ENCODE results near the gene SEC14L6. TPM values are rescaled to one million over a fixed set of nuclear protein-coding genes. Genes with fewer than 3 reads are reported as not detected.

Gene SEC14L6
- total RNA-seq, 1 experiment from 2014 or later, result not detected

GRCh38 chr22:30521368-30522156 lies 25.0 kb downstream of the SEC14L6 start:
- Histone ChIP-seq H3K27me3 (no peaks in the 10 kb centered on the region), H3K4me3 (no peak overlapping the region), H3K9me3 (no peaks in the 10 kb centered on the region), H3K36me3 (no peaks in the 10 kb centered on the region)
- DNase-seq, result no peak

DNA sequence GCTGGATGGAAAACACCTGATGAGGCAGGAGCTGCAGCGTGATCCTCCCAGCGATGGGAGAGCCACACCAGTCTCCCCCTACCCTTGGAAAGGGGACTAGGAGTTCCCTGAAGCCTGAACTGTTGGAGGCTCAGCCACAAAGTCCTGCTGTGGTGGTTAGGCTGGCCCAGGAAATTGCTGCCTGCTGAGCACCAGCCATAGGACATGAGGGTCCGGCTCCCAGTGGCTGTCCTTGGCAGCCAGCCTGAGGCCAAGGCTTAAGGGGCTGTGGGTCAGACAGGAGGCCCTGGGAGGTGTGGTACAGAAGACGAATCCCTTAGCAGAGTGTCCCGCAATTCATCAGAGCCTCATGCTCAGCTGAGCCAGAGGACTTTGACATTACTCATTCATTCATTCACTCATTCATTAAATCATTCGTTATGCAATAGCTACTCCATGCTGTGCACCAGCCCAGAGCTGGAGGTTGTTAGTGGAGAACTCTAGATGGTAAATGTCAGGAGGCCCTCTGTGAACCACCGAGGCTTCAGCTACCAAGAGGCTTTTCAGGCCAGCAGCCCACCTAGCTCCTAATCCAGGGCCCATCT lies 26.6 kb downstream of the SEC14L6 start:
- Histone ChIP-seq H3K4me3 (no peak overlapping the region), H3K9me3 (no peaks in the 10 kb centered on the region), H3K27me3 (no peaks in the 10 kb centered on the region), H3K36me3 (no peaks in the 10 kb centered on the region)
- no peak for DNase-seq

DNA sequence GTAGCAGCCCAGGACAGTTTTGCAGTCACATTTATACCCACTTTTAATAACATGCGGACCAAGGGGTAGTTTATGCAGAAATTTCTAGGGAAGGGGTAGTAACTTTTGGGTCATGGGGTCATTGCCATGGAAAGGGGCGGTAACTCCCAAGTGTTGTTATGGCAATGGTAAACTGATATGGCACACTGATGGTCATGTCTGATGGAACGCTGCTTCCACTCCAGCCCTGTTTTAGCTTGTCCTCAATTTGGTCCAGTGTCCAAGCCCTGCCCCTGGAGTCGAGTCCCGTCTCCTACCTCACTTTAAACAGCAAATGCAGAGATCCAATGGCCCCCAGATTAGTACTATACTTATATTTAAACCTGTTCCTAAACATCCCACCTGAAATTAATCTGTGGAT lies 29.8 kb downstream of the SEC14L6 start:
- Histone ChIP-seq H3K4me3 (no peak overlapping the region), H3K9me3 (peaks cover 1% of the 10 kb centered on the region; the same call in 1 of the 2 replicates), H3K36me3 (no peaks in the 10 kb centered on the region), H3K27me3 (no peaks in the 10 kb centered on the region)
- DNase-seq, result no peak

- no peak for DNase-seq
Measured at GRCh38 chr22:30516273-30516672, 30.3 kb downstream of the SEC14L6 start.

DNA sequence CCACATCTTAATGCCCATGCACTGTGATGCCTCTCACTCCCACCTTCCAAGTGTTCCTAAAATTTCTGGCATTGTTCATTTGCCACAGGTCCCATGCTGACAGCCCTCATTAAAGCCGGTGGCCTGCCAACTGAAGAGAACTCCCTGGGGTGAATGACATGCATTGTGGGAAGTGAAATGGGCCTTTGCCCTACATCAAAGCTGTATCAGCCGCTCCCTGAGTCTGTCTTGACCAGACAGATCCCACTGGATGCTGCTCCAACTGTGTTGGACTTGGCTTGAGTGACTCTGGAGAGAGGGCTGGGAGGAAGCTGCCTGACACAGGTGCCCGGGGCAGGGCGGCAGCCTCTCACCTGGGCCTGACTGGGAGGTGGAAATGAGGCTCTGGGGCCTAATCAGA lies 32.3 kb downstream of the SEC14L6 start:
- no peak for DNase-seq
- Histone ChIP-seq H3K4me3 (no peak overlapping the region), H3K36me3 (no peaks in the 10 kb centered on the region), H3K9me3 (peaks cover 2% of the 10 kb centered on the region; the same call in 1 of the 2 replicates), H3K27me3 (no peaks in the 10 kb centered on the region)

More at GRCh38 chr22:30516273-30516672, 30.3 kb downstream of the SEC14L6 start:
- Histone ChIP-seq H3K4me3 (no peak overlapping the region), H3K36me3 (no peaks in the 10 kb centered on the region), H3K27me3 (no peaks in the 10 kb centered on the region), H3K9me3 (peaks cover 2% of the 10 kb centered on the region; the same call in 1 of the 2 replicates)

DNA sequence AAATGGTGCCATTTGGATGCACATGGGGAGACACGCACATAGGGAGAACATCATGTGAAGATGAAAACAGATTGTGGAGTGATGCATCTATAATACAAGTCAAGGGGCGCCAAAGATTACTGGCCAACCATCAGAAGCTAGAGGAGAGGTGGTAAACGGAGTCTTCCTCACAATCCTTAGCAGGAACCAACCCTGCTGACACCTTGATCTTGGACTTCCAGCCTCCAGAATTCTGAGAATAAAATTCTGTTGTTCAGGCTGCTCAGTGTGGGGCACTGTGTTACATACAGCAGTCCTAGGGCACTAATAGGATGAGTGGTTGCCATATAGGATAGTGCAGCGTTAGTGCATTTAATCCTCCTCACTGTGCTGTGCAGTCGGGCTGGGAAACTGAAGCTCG lies 33.1 kb downstream of the SEC14L6 start:
- H3K27me3 ChIP-seq, result no peaks in the 10 kb centered on the region
- no peak overlapping the region for H3K4me3 ChIP-seq
- peaks cover 2% of the 10 kb centered on the region; the same call in 1 of the 2 replicates for H3K9me3 ChIP-seq
- no peak for DNase-seq
- H3K36me3 ChIP-seq, result no peaks in the 10 kb centered on the region

DNA sequence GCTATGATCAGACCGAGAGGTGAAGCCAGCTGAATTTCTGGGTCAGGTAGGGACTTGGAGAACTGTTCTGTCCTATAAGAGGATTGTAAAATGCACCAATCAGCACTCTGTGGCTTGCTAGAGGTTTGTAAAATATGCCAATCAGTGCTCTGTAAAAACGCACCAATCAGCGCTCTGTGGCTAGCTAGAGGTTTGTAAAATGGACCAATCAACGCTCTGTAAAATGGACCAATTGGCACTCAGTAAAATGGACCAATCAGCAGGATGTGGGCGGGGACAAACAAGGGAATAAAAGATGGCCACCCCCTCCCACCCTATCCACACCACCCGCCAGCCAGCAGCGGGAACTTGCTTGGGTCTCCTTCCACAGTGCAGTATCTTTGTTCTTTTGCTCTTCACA lies 34.6 kb downstream of the SEC14L6 start:
- Histone ChIP-seq H3K9me3 (peaks cover 2% of the 10 kb centered on the region; the same call in 1 of the 2 replicates), H3K4me3 (no peak overlapping the region), H3K36me3 (no peaks in the 10 kb centered on the region), H3K27me3 (no peaks in the 10 kb centered on the region)
- DNase-seq, result no peak

DNA sequence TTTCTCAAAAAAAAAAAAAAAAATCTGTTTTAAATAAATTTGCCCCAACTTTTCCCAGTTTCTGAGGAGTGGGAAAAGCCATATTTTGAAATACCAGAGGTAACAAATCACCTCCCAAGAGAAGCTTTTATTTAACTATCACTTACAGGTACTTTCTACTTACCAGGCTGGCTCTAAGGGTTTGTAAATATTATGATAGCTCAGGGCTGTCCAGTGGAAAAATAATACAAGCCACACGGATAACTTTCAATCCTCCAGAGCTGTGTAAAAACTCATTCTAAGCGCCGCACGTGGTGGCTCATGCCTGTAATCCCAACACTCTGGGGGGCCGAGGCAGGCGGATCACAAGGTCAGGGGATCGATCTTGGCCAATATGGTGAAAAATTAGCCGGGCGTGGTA lies 35.4 kb downstream of the SEC14L6 start:
- DNase-seq, result no peak
- no peak overlapping the region for H3K4me3 ChIP-seq
- no peaks in the 10 kb centered on the region for H3K27me3 ChIP-seq
- no peaks in the 10 kb centered on the region for H3K36me3 ChIP-seq
- H3K9me3 ChIP-seq, result peaks cover 2% of the 10 kb centered on the region; the same call in 1 of the 2 replicates

GRCh38 chr22:30508216-30508615 lies 38.3 kb downstream of the SEC14L6 start:
- H3K4me3 ChIP-seq, result no peak overlapping the region
- peaks cover 2% of the 10 kb centered on the region; the same call in 1 of the 2 replicates for H3K9me3 ChIP-seq
- H3K36me3 ChIP-seq, result no peaks in the 10 kb centered on the region
- no peaks in the 10 kb centered on the region for H3K27me3 ChIP-seq
- DNase-seq, result no peak

DNA sequence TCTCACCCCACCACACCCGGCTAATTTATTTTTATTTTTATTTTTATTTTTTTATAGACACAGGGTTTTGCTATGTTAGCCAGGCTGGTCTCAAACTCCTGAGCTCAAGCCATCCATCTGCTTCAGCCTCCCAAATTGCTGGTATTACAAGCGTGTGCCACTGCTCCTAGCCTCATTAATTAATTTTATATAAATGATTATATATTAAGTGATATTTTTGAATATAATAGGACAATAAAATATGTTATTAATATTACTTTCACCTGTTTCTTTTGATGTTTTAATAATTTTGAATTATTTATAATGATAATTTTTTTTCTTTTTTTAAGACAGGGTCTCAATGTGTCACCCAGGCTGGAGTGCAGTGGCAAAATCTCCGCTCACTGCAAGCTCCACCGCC lies 38.9 kb downstream of the SEC14L6 start:
- no peak overlapping the region for H3K4me3 ChIP-seq
- no peak for DNase-seq
- no peaks in the 10 kb centered on the region for H3K36me3 ChIP-seq
- peaks cover 2% of the 10 kb centered on the region; the same call in 1 of the 2 replicates for H3K9me3 ChIP-seq
- H3K27me3 ChIP-seq, result no peaks in the 10 kb centered on the region

- Histone ChIP-seq H3K9me3 (no peaks in the 10 kb centered on the region), H3K4me3 (no peak overlapping the region), H3K36me3 (no peaks in the 10 kb centered on the region), H3K27me3 (no peaks in the 10 kb centered on the region)
- no peak for DNase-seq
Measured at GRCh38 chr22:30506507-30506968, 40.0 kb downstream of the SEC14L6 start.

DNA sequence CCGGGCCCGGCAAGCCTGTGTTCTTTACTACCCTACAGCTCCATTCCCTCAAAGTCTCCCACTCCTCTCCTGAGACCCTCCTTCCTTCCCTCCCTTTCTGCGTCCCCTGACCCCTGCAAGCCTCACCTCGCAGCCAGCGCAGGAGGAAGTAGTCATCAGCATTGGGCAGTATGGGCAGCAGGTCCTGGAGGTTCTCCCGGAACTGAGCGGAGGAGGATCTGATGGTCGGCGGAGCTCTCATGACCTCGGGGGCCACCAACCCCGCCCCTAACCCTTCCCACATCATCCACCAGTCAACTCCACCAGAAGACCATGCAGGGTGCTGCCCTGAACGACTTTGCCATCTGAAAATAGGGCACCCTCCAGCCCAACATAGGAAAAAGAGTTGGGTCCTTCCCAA lies 43.0 kb downstream of the SEC14L6 start:
- Histone ChIP-seq H3K4me3 (no peak overlapping the region), H3K27me3 (no peaks in the 10 kb centered on the region), H3K36me3 (no peaks in the 10 kb centered on the region), H3K9me3 (no peaks in the 10 kb centered on the region)
- no peak for DNase-seq

DNA sequence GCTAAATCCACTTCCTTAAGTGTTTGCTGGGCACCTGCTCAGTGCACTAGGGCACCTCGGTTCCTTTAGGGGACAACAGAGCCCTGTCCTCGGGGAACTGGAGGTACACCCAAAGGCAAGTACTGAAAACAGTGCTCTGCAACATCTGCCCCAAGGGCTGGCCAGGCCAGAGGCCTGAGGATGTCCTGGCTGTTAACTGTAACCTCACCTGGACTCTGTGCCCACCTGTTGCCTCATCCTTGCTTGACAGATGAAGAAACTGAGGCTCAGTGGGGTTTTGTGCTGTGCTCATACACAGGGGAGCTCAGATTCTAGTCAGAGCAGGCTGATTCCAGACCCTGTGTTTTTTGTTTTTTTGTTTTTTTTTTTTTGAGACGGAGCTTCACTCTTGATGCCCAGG lies 43.6 kb downstream of the SEC14L6 start:
- DNase-seq, result no peak
- no peaks in the 10 kb centered on the region for H3K9me3 ChIP-seq
- H3K27me3 ChIP-seq, result no peaks in the 10 kb centered on the region
- H3K36me3 ChIP-seq, result no peaks in the 10 kb centered on the region
- H3K4me3 ChIP-seq, result no peak overlapping the region

DNA sequence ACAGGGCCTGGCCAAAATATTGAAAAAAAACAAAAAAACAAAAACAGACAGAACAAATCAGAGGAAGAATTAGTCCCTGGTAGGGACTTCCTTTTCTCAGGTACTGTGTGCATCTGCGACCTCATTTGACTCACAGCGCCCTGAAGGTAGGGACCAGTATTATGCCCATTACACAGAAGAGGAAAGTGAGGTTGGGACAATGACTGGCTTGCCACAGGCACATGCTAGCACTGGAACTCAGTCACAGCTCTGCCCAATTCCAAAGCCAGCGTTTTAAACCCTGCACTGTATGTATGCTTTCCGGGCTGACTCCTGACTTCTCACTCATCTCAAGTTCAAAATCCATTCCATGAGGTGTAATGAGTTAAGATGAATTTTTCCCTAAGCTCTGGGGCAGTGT lies 44.4 kb downstream of the SEC14L6 start:
- Histone ChIP-seq H3K36me3 (no peaks in the 10 kb centered on the region), H3K9me3 (no peaks in the 10 kb centered on the region), H3K27me3 (no peaks in the 10 kb centered on the region), H3K4me3 (no peak overlapping the region)
- no peak for DNase-seq

DNA sequence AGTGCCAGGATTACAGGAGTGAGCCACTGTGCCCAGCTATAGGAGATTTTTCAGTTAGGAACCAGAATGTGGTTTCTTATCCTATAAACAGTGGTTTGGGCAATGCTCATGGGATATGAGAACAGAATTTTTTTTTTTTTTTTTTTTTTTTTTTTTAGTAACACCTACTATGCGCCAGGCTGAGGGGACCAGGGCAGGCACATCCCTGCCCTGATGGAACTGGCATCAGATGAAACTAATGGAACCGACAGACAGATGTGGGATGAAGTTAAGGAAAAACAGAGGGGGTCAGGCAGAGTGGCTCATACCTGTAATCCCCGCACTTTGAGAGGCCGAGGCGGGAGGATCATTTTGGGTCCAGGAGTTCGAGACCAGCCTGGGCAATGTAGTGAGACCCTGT lies 45.9 kb downstream of the SEC14L6 start:
- no peaks in the 10 kb centered on the region for H3K27me3 ChIP-seq

DNA sequence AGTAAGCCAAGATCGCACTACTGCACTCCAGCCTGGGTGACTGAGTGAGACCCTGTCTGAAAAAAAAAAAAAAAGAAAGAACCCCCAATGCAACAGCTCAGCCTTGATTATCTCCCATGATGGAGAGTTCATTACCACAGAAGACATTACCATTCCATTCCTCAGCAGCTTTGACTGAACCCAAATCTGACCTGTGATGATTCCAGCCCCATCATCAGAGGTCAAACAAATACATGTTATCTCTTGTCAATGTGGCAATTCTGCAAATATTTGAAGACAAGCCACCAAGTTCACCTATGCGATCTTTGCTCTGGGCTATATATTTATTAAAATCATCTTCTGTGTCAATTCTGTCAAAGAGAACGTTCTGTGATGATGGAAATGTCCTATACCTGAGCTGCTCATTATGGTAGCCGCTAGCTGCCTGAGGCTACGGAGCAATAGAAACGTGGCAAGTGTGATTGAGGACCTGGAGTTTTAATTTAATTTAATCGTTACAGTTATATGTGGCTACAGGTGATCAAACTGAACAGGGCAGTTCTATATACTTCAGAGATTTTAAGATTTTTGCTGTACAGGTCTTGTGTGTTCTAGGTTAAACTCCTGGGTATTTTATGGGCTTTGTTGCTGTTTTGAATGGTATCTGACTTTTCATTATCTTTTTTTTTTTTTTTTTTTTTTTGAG lies 48.9 kb downstream of the SEC14L6 start:
- Histone ChIP-seq H3K27me3 (no peaks in the 10 kb centered on the region), H3K36me3 (no peaks in the 10 kb centered on the region), H3K4me3 (no peak overlapping the region), H3K9me3 (no peaks in the 10 kb centered on the region)
- no peak for DNase-seq

More for the DNA sequence above, 45.9 kb downstream of the SEC14L6 start:
- Histone ChIP-seq H3K4me3 (no peak overlapping the region), H3K36me3 (no peaks in the 10 kb centered on the region), H3K9me3 (no peaks in the 10 kb centered on the region)
- no peak for DNase-seq

GRCh38 chr22:30495041-30495784 lies 51.3 kb downstream of the SEC14L6 start:
- H3K27me3 ChIP-seq, result no peaks in the 10 kb centered on the region
- H3K4me3 ChIP-seq, result no peak overlapping the region
- H3K9me3 ChIP-seq, result no peaks in the 10 kb centered on the region
- no peaks in the 10 kb centered on the region for H3K36me3 ChIP-seq
- DNase-seq, result no peak

Data from MG63 (cell line).